Stimulated activated CD8-positive, alpha-beta memory T cell treated with anti-CD3 and anti-CD28 coated beads, Interleukin-15, amount 100 ng/mL, for 48 hours (primary cell): Measurements from ENCODE around the gene SUGP1.
"Not testable (repeated sequence)": the region's sequence is repeated elsewhere in the genome, so short reads cannot be mapped to it uniquely, and the experiment has no call there.

ENCODE experiments used
- DNase-seq, 2 donors: peaks; one replicate each; pipeline ENCODE4 v3.0.0-alpha.2; 2020; ENCODE audit warnings: low read depth in 2 of 2

SUGP1 gene

DNA sequence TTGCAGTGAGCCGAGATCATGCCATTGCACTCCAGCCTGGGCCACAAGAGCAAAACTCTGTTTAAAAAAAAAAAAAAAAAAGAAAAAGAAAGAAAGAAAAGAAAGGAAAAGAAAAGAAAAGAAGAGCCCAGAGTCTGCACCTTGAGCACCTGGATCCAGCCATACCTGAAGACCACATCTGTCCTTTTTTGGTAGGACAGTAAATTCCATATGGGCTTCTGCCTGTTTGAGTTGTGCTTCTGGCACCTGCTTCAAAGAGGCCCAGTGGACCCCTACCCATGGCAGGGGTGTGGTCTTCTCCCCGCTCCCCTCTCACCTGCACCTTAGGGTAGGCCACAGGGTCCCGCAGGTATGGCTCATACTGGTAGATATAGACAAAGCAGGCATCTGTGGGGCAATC, 53.0 kb downstream of the SUGP1 start:
- DNase-seq: no peak

DNA sequence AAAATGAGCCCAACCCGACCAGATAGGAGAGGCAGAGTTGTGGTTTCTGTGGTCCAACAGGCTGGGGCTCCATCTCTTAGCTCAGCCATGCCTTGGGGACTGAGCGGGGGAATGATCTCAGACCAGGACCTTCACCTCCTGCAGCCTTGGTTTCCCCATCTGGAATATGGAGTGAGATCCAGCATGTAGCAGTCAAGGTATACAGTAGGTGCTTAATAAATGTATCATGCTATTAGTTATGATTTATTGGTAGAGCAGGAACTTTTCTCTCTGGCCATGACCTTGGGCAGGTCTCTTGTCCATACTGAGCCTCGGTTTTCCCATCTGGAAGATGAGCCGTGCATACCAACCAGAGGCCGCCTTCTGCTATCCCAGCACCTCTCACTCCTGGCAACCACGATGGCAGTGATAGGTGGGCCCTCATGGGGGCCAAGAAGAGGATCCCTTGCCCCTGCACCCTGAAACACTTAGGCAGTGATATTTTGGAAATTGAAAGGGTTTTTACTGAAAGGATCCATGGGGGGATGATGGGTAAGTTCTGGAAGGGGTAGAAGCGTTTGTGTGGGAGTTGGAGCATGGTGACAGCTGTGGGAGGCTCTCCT, 56.3 kb downstream of the SUGP1 start:
- no peak for DNase-seq

DNA sequence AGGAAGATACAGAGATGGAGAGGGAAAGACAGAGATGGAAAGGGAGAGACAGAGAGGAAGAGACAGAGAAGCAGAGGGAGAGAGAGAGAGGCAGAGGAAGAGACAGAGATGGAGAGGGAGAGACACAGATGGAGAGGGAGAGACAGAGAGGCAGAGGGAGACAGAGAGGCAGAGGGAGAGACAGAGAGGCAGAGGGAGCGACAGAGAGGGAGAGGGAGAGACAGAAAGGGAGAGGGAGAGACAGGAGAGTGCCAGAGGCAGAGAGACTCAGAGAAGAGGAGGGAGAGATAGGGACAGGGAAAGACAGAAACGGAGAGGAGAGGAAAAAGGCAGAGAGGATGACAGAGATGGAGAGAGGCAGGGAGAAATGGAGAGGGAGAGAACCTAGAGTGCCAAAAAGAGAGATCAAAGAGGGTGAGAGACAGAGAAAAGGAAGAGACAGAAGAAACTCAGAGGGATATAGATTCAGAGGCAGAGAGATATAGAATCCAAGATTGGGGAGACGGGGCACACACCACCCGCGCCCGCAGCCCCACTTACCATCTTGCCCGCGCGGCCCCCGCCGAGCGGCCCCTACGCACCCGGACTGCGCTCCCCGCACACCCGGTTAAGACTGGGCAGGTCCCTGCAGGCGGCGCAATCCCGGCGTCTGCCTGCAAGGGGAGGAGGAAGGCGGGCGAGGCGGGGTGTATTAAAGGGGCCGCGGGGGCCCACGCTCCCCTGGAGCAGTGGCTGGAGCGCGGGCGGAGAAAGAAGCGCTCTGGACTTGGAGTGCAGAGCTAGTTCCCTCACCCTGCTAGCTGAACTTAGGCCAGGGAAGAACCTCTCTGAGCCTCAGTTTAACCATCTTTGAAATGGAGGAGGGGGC, 57.9 kb downstream of the SUGP1 start:
- no peak for DNase-seq

DNA sequence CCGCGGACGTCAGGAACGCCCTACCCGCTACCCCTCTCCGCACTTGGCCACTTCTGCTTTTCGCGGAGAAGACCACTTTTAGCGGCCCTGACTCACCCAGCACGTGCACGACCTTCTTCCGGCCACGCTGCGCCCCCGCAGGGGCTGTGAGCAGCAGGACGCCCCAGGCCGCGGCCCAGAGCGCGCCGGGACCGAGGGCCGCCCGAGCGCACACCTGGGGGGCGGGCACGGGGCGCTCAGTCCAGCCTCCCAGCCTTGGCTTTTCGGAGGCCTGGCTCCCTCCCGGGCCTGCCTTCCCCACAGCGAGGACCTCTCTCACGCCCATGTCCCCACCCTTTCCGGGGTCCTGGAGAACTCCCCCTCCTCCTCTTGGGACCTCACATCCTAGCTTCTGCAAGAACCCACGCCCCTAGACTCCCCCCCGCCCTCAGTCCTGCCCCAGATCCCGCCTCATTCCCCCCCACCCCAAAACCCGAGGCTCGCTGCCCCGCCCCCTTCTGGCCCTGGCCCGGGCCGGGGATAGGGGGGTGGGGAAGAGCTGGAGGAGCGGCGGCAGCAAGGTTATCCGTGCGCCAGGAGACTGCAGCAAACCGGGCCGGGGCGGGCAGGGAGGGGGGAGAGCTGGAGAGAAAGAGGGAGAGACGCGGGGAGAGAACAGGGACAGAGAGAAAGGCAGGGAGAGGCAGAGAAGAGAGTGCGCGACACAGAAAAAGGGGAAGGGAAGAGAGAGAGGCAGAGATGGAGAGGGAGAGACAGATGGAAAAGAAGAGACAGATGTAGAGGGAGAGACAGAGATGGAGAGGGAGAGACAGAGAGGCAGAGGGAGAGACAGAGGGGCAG, 58.7 kb downstream of the SUGP1 start:
- DNase-seq: no peak

DNA sequence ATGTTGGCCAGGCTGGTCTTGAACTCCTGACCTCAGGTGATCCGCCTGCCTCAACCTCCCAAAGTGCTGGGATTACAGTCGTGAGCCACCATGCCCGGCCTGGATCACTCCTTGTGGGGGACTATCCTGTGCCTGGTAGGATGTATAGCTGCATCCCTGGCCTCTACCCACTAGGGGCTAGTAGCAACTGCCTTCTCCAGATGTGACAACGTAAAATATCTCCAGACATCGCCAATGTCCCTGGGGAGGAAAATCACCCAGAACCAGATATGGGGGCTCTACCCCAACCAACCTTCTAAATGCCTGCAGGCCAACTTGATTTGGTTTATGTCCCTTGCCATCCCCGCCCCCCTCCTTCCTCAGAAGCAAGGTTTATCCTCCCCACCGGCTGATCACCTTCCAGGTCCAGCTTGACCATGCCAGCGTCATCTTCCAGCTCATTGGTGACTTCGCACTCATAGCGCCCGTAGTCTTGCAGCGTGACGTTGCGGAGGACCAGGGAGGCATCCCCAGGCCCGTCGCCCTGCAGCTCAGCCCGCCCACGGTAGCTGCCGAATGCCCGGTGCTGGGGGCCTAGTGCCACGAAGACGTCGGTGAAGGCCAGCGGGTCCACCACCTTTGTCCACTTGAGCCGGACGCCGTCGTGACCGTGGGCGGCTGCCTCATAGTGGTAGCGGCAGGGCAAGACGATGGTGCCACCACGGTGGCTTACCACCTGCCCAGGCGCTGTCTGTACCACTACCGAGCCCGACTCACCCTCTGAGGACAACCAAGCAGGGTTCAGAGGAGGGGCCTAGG, 59.7 kb downstream of the SUGP1 start:
- DNase-seq: no peak

DNA sequence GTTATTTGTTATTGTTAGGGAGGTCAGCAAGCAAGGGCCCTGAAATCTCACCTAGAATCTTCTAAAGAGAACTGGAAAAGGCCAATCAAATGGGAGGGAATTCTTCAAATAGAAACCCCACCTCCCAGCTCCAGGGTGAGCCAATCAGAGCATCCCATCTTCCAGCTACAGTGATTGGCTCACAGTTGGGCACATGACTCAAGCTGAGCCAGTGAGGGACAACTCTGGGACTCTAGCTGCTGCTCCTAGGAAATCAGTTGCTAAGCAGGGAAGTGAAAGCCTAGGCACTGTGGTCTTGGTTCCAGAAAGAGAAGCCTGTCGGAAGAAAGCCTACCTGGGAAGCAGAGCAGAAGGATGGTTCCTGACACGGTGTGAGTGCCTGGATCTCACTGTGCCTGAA, 60.6 kb downstream of the SUGP1 start:
- no peak for DNase-seq

DNA sequence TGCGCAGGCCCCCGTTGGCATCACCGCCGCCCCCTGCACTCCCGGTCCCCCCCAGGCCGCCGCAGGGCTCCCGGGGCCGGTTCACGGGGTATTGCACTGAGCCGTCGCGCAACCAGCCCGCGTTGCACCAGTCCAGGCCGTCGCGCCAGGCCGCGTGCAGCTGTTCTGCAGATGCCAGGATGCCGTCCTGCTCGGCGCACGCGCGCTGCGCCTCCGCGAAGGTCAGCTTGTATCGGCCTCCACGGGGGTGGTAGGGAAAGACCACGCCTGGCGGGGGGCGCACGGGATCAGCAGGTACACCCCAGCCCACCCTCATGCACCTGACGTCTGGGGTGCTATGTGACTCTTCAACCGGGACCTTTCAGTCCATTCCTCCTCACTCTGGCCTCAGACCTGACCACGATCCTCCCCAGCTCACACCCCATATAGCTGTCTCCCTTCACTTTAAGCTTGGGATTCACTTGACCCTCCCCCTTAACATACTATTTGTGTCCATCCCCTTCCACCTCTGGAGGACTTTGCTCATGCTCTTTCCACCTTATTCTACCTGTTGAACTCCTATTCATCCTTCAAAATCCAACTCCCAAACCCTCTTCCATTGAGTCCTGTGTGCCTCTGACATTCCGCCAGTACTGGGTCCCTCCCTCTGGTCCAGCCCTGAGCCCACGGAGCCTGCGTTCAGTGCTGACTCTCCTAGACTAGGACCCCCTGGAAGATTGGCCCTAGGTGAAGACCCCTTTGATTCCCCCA, 61.5 kb downstream of the SUGP1 start:
- no peak for DNase-seq

DNA sequence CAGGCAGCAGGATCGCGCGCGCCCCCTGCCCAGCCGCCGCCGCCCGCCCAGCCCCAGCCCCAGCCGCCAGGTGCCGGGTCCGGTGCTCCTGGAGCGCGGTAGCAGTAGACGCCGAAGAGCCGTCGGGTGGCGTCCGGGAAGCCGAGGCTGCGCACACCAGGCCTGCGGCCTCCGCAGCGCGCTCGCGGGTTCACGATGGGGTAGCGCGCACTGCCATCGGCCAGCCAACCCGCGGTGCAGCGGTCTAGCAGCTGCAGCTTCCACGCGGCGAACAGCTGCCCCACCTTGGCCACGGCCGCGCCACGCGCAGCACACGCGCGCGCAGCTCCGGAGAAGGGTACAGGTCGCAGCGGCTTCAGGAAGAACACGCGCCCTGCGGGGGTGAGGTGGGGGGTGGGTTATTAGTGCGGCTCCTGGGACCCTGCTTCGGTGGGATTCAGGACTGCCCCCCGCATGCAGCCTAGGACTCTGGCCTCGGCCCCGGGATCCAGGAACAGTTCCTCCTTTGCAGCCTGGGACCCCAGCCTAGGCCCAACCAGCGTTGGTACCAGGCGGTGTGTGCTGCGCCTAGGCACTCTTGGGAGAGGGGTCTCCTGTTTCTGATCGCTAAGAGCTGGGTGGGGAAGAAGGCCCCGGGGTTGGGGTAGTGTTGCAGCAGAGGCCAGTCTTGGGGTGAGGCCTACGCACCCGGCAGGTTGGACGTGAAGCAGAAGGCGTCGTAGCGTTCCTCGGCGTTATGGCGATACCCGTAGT, 62.3 kb downstream of the SUGP1 start:
- no peak for DNase-seq

DNA sequence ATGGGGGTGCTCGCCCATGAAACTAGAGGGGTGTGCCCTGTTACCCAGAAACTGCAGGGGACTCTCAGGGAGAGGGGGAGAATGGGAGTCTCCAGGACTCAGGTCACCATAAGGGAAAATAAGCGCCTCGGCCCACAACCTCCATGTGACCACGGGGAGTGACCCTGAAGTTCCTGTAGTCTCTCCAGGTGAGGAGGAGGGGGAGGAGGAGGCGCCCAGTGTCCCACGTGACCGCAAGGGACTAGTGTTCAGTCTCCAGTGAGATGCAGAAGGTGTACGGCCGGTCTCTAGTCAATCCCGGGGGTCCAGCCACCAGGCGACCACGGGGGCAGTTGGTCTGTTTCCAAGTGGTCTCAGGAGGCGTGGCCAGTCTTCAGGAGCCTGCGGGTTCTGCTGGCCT, 63.2 kb downstream of the SUGP1 start:
- DNase-seq: no peak

DNA sequence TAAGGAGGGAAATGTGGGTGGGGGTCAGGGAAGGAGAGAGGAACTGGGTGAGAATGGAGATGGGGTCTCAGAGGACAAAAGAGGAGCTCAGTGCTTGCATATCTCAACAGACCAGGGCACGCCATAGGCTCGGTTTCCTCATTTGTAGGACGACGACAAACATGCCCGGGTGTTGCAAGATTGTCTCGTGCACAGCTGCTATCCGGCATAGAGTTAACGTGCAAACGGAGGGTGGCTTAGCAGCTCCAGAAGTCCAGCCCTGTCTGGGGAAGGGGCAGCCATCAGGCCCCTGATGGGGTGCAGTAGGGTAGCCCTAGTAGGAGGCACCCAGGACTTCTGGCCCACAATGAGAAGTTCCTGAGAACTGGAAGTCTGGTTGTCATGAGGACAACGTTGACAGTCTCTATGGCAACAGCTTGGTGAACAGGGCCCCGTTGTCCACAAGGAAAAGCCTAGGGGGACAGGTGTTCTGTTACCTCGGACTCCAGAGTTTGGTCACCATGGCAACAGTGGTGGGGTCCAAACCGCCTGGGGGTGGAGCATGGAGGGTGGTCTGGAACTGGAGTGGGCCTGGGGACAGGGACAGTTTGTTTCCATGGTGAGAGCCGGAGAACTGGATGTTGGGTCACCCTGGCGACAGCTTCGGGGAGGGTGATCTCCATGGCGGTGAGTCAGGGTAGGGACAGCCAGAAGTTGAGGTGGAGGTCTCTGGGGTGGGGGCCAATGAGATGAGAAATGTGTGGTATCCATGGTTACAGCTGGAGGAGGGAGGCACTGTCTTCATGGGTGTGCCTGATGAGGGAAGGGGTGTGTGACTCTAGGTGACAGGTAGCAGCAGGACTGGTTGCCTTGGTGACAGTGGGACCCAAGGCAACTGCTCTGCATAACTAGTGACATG, 64.0 kb downstream of the SUGP1 start:
- DNase-seq: no peak

DNA sequence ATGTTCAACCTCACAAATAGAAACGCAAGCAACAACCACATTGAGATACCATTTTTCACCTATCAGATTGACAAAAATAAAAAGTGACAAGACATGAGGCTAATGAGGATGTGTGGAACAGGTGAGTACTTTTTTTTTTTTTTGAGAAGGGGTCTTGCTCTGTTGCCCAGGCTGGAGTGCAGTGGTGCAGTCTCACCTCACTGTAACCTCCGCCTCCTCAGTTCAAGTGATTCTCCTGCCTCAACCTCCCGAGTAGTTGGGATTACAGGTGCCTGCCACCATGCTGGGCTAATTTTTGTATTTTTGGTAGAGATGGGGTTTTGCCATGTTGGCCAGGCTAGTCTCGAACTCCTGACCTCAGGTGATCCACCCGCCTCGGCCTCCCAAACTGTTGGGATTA, 66.9 kb downstream of the SUGP1 start:
- DNase-seq: not testable (repeated sequence)

DNA sequence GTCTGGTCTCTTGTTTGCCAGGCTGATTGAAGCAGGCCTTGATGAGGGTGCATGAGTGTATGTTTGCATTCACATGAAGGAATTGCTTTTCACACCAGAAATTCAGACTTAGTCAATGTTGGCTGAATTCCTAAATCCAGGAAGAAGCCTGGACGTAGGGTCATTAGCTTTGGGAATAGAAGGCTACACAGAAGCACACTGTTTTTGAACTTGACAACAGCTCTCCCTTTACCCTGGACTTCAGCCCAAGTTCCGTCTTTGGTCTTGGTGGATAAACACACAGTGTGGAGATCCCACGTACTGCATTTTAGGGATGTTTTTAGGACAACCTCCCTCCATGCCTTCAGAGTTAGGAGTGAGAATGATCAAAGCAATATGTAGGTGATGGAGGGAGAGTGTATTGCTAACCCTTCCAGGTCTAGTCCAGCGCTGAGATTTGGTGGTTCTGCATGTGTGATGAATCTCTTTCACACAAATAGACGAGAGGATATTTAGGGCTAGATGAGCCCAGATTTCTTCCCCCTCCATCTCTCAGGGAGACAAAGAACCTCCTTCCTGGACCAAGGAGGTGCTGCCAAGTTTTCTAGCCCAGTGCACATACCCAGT, 70.0 kb downstream of the SUGP1 start:
- DNase-seq: no peak

DNA sequence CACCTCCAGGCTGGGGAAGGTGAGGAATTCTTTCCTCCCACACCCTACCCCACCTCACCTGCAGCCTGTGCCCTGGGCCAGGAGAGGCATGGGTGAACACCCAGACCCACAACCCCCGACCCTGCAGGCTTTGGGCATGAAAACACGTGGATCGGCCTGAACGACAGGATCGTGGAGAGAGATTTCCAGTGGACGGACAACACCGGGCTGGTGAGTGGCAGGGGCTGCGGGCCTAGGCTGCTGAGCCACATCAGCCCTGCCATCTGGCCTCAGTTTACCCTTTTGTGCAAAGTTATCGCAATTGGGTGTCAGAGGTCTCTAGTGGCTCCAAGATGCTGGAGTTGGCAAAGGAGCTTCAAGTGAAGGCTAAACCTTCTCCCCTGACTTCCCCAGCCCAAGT, 79.8 kb downstream of the SUGP1 start:
- DNase-seq: no peak

DNA sequence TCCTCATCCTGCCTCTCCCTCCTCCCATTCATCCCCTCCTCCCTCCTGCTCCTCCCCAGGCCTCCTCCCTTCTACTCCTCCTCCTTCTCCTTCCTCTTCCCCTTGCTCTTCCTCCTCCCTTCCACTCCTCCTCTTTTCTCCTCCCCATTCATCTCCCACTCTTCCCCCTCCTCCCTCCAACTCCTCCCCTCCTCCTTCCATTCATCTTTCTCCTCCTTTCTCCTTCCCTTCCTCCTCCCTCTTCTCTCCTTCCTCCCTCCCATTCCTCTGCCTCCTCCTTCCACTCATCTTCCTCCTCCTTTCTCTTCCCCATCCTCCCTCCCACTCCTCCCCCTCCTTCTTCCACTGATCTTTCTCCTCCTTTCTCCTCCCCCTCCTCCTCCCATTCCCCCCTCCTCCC, 80.6 kb downstream of the SUGP1 start:
- DNase-seq: no peak

DNA sequence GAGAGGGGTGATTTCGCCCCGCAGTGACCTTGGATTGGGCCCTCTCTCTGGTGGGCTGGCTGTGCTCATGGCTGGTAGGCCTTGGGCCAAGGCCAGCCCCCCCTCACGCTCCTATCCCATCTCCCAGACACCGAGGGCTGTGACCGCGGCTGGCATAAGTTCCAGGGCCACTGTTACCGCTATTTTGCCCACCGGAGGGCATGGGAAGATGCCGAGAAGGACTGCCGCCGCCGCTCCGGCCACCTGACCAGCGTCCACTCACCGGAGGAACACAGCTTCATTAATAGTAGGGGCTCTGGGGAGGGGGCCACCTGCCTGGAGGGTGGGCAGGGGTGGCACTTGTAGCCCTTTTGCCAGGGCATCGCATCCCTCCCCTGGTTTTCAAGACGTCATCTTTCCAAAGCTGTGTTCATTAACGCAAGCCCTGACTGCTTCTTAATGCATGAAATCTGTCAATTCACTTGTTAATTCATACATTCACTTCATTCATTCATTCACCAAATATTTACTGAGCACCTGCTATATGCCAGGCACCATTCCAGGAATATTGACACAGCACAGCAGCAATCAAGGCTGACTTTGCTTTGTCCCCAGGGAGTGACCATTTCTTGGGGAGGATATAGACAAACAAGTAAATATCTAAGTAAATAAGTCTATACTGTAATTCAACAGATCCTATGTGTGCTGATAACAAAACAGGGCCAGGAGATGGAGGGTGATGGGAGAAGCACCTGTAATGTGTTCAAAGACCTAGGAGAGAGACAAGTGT, 82.0 kb downstream of the SUGP1 start:
- DNase-seq: no peak

DNA sequence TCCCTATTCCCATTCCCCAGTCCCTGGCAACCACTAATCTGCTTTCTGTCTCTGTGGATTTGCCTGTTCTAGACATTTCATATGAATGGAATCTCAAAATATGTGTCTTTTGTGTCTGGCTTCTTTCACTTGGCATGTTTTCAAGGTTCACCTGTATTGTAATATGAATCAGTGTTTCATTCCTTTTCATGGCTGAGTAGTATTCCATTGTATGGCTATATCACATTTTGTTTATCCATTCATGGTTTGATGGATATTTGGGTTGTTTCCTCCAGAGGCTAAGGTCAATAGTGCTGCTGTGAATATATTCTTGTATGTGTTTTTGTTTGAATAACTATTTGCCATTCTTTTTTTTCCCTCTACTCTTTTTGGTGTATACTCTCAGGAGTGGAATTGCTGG, 84.1 kb downstream of the SUGP1 start:
- no peak for DNase-seq

DNA sequence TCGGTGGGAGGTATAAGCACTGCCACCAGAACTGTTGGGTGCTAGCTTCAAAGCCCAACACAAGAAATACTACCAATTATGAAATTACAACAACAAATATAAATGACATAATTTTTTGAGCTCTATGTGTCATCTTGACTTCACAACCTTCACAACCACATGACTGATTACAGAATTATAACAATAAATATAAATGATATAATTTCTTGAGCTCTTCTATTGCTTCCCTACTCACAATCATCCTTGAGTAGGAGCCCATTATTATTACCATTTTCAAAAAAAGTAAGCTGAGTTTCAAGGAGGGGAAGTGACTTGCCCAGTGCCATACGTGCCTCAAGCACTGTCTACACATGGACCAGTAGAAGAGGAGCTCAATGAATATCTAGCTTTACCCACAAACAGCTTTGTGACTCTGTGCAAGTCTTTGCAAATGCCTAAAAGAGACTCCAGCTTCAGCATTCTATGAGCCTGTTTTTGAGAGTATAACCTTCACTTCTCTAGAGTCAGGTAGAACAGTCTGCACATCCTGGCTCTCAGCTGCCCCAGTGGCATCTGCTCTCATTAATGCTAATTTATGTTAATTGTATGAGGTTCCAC, 86.0 kb downstream of the SUGP1 start:
- DNase-seq: no peak

DNA sequence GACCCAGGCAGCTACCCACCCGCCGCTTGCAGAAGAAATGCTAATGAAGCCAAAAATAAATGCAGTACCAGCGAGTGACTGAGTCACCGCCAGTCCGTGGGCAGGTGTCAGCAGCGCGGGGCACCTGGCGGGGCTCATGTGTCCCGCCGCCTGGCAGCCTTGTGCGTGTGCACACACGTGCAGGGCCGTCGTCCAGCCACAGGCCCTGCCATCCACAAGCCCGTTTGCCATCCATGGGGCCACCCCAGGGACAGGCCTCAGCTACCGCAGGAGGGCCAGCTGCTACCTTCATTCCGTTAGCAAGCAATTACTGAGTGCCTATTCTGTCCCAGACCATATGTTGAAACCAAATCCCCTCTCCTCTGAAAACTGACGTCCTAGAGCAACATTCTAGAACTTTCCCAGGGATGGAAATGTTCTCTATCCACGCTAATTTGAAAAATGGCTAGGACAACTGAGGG, 88.0 kb downstream of the SUGP1 start:
- DNase-seq: no peak
